Spleen (tissue), 7 donors: ENCODE results near the gene BCAR3.

Source experiments
- POLR2A ChIP-seq, 3 donors: fragments of 450-650 bp; IDR thresholded peaks; one replicate each; pipeline ENCODE4 v1.5.1; 2017; ENCODE audit warnings: antibody characterized with exemption in 3 of 3, mild to moderate bottlenecking in 1 of 3
- TF ChIP-seq, protein P1 (sequence below), 11 experiments: fragments of 200-600 bp in 7 of 11; fragments of 450-650 bp in 4 of 11; sonication (generic) in 4 of 11; IDR thresholded peaks in 8 of 11; conservative IDR thresholded peaks in 3 of 11; 1 replicate in 7 of 11; 2 replicates in 4 of 11; pipeline versions ENCODE4 v1.4.0 to v1.8.0; 2016 to 2021; ENCODE audit warnings: antibody characterized with exemption in 11 of 11, inconsistent platforms in 4 of 11, mild to moderate bottlenecking in 1 of 11
- donor health status: DM: no; HTN: no; CAD: no; lungs with moderate emphysema.
- donor health status: DM: no; HTN: no; CAD: no.
- donor health status: DM: no; HTN: no; CAD: no.

DNA sequence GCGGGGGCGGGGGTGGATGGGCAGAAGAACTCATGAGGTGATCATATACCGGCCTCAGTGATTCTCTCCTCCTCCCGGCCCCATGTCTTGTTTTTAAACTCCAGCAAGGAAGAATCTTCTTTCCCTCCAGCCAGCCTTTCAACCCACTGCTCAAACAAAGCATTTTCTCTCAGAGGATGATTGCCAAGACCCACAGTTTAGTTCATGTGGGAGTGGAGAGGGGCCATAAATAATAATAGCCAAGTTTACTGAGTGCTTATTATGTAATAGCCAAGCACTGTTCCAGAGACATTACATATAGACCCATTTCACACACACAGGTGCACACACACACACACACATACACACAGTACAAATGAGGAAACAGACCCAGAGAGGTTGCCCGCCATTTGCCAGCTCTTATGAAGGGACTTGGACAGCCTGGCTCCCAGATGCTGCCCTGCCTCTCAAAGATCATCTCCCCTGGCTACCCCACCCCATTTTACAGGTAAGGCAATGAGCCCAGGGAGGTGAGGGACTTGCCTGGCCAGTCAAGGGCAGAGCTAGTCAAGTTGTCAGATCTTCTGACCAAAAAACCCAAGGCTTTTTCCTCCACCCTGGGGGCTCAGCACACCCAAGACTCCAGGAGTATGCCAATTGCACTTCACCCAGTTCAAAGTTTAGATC, 18.0 kb upstream of the BCAR3 start:
- TF ChIP-seq, protein P1, sequence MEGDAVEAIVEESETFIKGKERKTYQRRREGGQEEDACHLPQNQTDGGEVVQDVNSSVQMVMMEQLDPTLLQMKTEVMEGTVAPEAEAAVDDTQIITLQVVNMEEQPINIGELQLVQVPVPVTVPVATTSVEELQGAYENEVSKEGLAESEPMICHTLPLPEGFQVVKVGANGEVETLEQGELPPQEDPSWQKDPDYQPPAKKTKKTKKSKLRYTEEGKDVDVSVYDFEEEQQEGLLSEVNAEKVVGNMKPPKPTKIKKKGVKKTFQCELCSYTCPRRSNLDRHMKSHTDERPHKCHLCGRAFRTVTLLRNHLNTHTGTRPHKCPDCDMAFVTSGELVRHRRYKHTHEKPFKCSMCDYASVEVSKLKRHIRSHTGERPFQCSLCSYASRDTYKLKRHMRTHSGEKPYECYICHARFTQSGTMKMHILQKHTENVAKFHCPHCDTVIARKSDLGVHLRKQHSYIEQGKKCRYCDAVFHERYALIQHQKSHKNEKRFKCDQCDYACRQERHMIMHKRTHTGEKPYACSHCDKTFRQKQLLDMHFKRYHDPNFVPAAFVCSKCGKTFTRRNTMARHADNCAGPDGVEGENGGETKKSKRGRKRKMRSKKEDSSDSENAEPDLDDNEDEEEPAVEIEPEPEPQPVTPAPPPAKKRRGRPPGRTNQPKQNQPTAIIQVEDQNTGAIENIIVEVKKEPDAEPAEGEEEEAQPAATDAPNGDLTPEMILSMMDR (IDR thresholded peaks at IDR 0.05 in 8 of 11, conservative IDR thresholded peaks at IDR 0.05 in 3 of 11) = no peak
- TF ChIP-seq POLR2A (IDR thresholded peaks at IDR 0.05) = no peak
